Lower lobe of right lung (tissue), 2 donors: ENCODE measurements around the gene HSD17B2. TPM values are rescaled to one million over a fixed set of nuclear protein-coding genes. Genes with fewer than 3 reads are reported as not detected.

Source experiments
- ATAC-seq, 2 donors: fragments of 200-7000 bp; cut with Tn5 transposase; one replicate each; pipeline ENCODE4 v1.9.1; 2020 to 2022; ENCODE audit warnings: mild to moderate bottlenecking in 2 of 2, moderate library complexity in 2 of 2
- DNase-seq: peaks from one replicate; pipeline ENCODE4 v3.0.0-alpha.2; 2020
- H3K27ac ChIP-seq: fragments of 200-600 bp; one replicate; pipeline ENCODE4 v1.8.0; 2022
- H3K27me3 ChIP-seq: fragments of 200-600 bp; one replicate; pipeline ENCODE4 v1.8.0; 2022; ENCODE audit warnings: low read depth
- H3K36me3 ChIP-seq: fragments of 200-600 bp; one replicate; pipeline ENCODE4 v1.8.0; 2022; ENCODE audit warnings: mild to moderate bottlenecking
- H3K4me1 ChIP-seq: fragments of 200-600 bp; one replicate; pipeline ENCODE4 v1.8.0; 2022
- H3K4me3 ChIP-seq: fragments of 200-600 bp; one replicate; pipeline ENCODE4 v1.8.0; 2022; ENCODE audit warnings: mild to moderate bottlenecking
- H3K9me3 ChIP-seq: fragments of 200-600 bp; one replicate; pipeline ENCODE4 v1.8.0; 2022
- intact Hi-C: fragments of 100-400 bp; cut with DNase I; formaldehyde crosslinking; loops from one replicate; pipeline ENCODE4 v1.11.0; 2022
- total RNA-seq: library from RNA; stranded (reverse); fragmentation: NEBNext Ultra II Directional; extraction: Animal tissue kit (Norgen Biotek cat#: 25700); gene quantifications from one replicate; pipeline ENCODE4 v1.2.1, GENCODE V29; 2021
- TF ChIP-seq, protein P1 (sequence below): fragments of 200-600 bp; IDR thresholded peaks from one replicate; pipeline ENCODE4 v1.8.0; 2022; ENCODE audit warnings: antibody characterized with exemption, mild to moderate bottlenecking
- donor health status: DM: no; HTN: yes; CAD: no; lungs with severe emphysema.

The HSD17B2 gene
- total RNA-seq, 1 donor from 2014 or later: 2.9 TPM

GRCh38 chr16:82055728-82056549, 20.9 kb downstream of the HSD17B2 start:
- no peak for DNase-seq
- TF ChIP-seq, protein P1, sequence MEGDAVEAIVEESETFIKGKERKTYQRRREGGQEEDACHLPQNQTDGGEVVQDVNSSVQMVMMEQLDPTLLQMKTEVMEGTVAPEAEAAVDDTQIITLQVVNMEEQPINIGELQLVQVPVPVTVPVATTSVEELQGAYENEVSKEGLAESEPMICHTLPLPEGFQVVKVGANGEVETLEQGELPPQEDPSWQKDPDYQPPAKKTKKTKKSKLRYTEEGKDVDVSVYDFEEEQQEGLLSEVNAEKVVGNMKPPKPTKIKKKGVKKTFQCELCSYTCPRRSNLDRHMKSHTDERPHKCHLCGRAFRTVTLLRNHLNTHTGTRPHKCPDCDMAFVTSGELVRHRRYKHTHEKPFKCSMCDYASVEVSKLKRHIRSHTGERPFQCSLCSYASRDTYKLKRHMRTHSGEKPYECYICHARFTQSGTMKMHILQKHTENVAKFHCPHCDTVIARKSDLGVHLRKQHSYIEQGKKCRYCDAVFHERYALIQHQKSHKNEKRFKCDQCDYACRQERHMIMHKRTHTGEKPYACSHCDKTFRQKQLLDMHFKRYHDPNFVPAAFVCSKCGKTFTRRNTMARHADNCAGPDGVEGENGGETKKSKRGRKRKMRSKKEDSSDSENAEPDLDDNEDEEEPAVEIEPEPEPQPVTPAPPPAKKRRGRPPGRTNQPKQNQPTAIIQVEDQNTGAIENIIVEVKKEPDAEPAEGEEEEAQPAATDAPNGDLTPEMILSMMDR: no peak
- H3K4me3 ChIP-seq: peak overlapping the region; percentile 5
- intact Hi-C loops: no loop called here
- peak overlapping the region; percentile 54 for H3K27ac ChIP-seq
- no peaks in the 10 kb centered on the region for H3K36me3 ChIP-seq
- H3K27me3 ChIP-seq: no peaks in the 10 kb centered on the region
- peak; percentile 35 to 45 for ATAC-seq
- no peaks in the 10 kb centered on the region for H3K9me3 ChIP-seq
- H3K4me1 ChIP-seq: peaks cover 38% of the 10 kb centered on the region

GRCh38 chr16:82056550-82056896, 21.5 kb downstream of the HSD17B2 start:
- no peak for DNase-seq
- Histone ChIP-seq H3K27me3 (no peaks in the 10 kb centered on the region), H3K36me3 (no peaks in the 10 kb centered on the region), H3K9me3 (no peaks in the 10 kb centered on the region), H3K4me3 (peak overlapping the region; percentile 5), H3K4me1 (peaks cover 44% of the 10 kb centered on the region), H3K27ac (peak overlapping the region; percentile 54)
- intact Hi-C loops: no loop called here
- TF ChIP-seq, protein P1: no peak
- no peak for ATAC-seq

DNA sequence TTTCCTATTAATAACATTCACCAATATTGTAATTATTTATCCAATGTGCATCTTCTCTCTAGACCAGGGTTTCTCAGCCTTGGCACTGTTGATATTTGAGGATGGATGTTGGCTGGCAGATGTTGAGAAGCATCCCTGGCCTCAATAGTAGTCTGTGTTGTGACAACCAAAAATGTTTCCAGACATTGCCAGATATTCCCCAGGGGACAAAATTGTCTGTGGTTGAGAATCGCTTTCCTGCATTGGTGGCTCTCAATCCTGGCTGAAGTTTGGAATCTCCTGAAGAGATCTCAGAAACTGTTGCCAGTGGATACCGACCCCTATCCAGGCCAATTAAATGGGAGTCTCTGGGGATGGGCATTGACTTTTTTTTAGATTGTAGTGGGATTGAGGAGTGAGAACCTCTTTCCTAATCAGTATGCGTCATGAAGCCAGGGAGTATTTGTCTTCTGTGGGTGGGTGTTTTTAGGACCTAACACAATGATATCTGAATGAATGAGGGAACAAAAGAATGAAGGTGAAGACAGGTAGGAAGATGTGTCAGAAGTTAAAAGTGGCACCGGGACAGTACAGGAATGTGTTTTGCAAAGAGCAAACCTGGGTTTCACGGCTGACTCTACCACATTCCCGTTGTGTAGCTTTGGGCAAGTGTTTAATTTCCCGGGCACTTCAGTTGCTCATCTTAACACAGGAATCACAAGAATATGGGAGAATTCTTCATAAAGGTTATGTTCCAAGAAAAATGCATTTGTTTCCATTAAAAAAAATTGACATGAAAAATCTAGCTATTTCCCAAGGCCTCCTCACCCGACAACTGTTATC, 24.3 kb downstream of the HSD17B2 start:
- TF ChIP-seq, protein P1: no peak
- Histone ChIP-seq H3K36me3 (no peaks in the 10 kb centered on the region), H3K4me3 (no peak overlapping the region), H3K9me3 (no peaks in the 10 kb centered on the region), H3K4me1 (peaks cover 52% of the 10 kb centered on the region), H3K27ac (no peak overlapping the region), H3K27me3 (no peaks in the 10 kb centered on the region)
- intact Hi-C loops: no loop called here
- ATAC-seq: no peak
- no peak for DNase-seq

- no peaks in the 10 kb centered on the region for H3K36me3 ChIP-seq
- intact Hi-C loops: no loop called here
- peaks cover 45% of the 10 kb centered on the region for H3K4me1 ChIP-seq
- no peak for DNase-seq
- no peaks in the 10 kb centered on the region for H3K9me3 ChIP-seq
- no peak overlapping the region for H3K4me3 ChIP-seq
- H3K27me3 ChIP-seq: no peaks in the 10 kb centered on the region
- ATAC-seq: peak in 1 of 2 donors; percentile 7
- TF ChIP-seq, protein P1: no peak
- no peak overlapping the region for H3K27ac ChIP-seq
Measured at GRCh38 chr16:82059983-82060421, 24.9 kb downstream of the HSD17B2 start.

- peak overlapping the region; percentile 73 for H3K27ac ChIP-seq
- peaks cover 38% of the 10 kb centered on the region for H3K4me1 ChIP-seq
- intact Hi-C loops: no loop called here
- ATAC-seq (peak; percentile 5 to 28), DNase-seq (no peak)
- no peak overlapping the region for H3K4me3 ChIP-seq
- no peaks in the 10 kb centered on the region for H3K27me3 ChIP-seq
- H3K9me3 ChIP-seq: no peaks in the 10 kb centered on the region
- TF ChIP-seq, protein P1: peak; percentile 49
- no peaks in the 10 kb centered on the region for H3K36me3 ChIP-seq
Measured at GRCh38 chr16:82061861-82062525, 26.9 kb downstream of the HSD17B2 start.
